Common myeloid progenitor, CD34-positive (primary cell): ENCODE results near the gene S100A1.
"Not testable (repeated sequence)": the region's sequence is repeated elsewhere in the genome, so short reads cannot be mapped to it uniquely, and the experiment has no call there.

Experiments used
- CTCF ChIA-PET: fragments of 350-600 bp; sonication (Branson Sonifier 250); formaldehyde crosslinking; loops from one replicate; lab custom pipeline; 2021; ENCODE audit warnings: antibody characterized with exemption; lab: Charles Lee
- POLR2A ChIA-PET: fragments of 350-600 bp; sonication (Branson Sonifier 250); formaldehyde crosslinking; loops from one replicate; lab custom pipeline; 2021; ENCODE audit warnings: antibody characterized with exemption; lab: Charles Lee
- DNase-seq, 3 donors: peaks; one replicate each; pipeline versions ENCODE4 v3.0.0 to v3.0.0-alpha.2; 2013
- H3K27ac ChIP-seq, 2 experiments: 1 replicate in 1 of 2; 2 replicates in 1 of 2; pipeline ENCODE4 v1.7.0; 2013; ENCODE audit warnings: inconsistent platforms in 2 of 2, low read length in 2 of 2, mild to moderate bottlenecking in 2 of 2, low read depth in 1 of 2, moderate library complexity in 1 of 2; ENCODE audit not compliant: severe bottlenecking in 2 of 2, insufficient read depth in 1 of 2, poor library complexity in 1 of 2
- H3K27me3 ChIP-seq, 5 experiments: replicated peaks in 2 of 5; 1 replicate in 3 of 5; 2 replicates in 2 of 5; pipeline versions ENCODE4 v1.6.1 to v1.7.0; 2013; ENCODE audit warnings: low read length in 4 of 5, mild to moderate bottlenecking in 2 of 5, moderate library complexity in 2 of 5, inconsistent platforms in 1 of 5; ENCODE audit not compliant: insufficient read depth in 5 of 5, control insufficient read depth in 4 of 5
- H3K36me3 ChIP-seq, 4 experiments: 1 replicate in 2 of 4; 2 replicates in 2 of 4; pipeline versions ENCODE4 v1.6.1 to v1.7.0; 2013; ENCODE audit warnings: low read length in 3 of 4, control low read depth in 1 of 4, mild to moderate bottlenecking in 1 of 4; ENCODE audit not compliant: control insufficient read depth in 4 of 4, insufficient read depth in 4 of 4
- H3K4me1 ChIP-seq, 4 experiments: 1 replicate in 3 of 4; 2 replicates in 1 of 4; pipeline versions ENCODE4 v1.6.1 to v1.7.1; 2013; ENCODE audit warnings: low read length in 3 of 4, mild to moderate bottlenecking in 3 of 4, control low read depth in 1 of 4, inconsistent platforms in 1 of 4, moderate library complexity in 1 of 4; ENCODE audit not compliant: control insufficient read depth in 4 of 4, insufficient read depth in 4 of 4; ENCODE audit errors: control extremely low read depth in 1 of 4
- H3K4me3 ChIP-seq, 7 experiments: 1 replicate in 4 of 7; 2 replicates in 3 of 7; pipeline versions ENCODE4 v1.5.1 to v1.7.0; 2013; ENCODE audit warnings: mild to moderate bottlenecking in 7 of 7, low read length in 6 of 7, moderate library complexity in 6 of 7, inconsistent platforms in 2 of 7, low read depth in 2 of 7, control low read depth in 1 of 7; ENCODE audit not compliant: insufficient read depth in 4 of 7, control insufficient read depth in 1 of 7; ENCODE audit errors: extremely low read depth in 1 of 7
- H3K9me3 ChIP-seq, 5 experiments: 1 replicate in 4 of 5; 2 replicates in 1 of 5; pipeline versions ENCODE4 v1.6.1 to v1.7.1; 2013; ENCODE audit warnings: low read length in 4 of 5, mild to moderate bottlenecking in 2 of 5, inconsistent platforms in 1 of 5, low read depth in 1 of 5, moderate library complexity in 1 of 5; ENCODE audit not compliant: control insufficient read depth in 4 of 5, insufficient read depth in 2 of 5; ENCODE audit errors: control extremely low read depth in 1 of 5
- WGBS: methylation state at CpG from one replicate; pipeline ENCODE4 v1.1.5; 2013; ENCODE audit not compliant: insufficient coverage; 5-methylcytosine and 5-hydroxymethylcytosine counted together

Gene S100A1

DNA sequence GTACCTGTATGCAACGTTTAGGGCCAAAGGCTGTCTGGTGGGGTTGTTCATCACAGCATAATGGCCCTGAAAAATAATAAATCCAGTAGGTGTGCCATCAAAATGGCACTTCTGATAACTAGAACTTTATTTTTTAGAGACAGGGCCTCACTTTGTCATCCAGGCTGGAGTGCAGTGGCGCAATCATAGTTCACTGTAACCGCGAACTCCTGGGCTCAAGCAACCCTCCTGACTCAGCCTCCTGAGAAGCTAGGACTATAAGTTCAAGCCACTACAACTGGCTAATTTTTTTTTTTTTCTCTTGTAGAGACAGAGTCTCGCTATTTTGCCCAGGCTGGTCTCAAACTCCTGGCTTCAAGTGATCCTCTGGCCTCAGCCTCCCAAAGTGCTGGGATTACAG lies 35.0 kb downstream of the S100A1 start:
- H3K4me1 ChIP-seq = peaks cover 3 to 13% (median 10%) of the 10 kb centered on the region in 4 experiments
- no peak overlapping the region for H3K27ac ChIP-seq
- WGBS = 83% methylated on average over 4 of the region's 5 CpGs
- H3K4me3 ChIP-seq = no peak overlapping the region
- no peak for DNase-seq
- CTCF ChIA-PET = no interaction called here
- peaks cover 29 to 75% (median 58%) of the 10 kb centered on the region in 4 experiments for H3K36me3 ChIP-seq
- H3K9me3 ChIP-seq = no peaks in the 10 kb centered on the region
- POLR2A ChIA-PET = no interaction called here
- H3K27me3 ChIP-seq = no peaks in the 10 kb centered on the region

DNA sequence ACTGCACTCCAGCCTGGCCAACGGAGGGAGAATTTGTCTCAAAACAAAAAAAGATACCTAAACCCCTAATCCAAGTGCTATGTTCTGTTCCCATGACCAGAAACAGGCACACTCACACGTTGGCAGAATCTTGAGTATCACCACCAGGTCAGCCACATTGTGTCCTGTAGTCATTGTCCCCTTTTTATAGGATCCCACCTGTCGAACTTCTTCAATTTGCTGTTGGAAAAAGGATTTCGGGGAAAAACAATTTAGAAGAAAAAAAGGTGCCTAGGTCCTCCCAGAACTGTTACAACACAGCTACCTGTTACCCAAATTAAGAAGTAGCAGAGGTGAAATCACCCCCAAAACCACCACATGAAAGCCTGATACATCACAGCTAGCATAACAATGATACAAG lies 39.2 kb downstream of the S100A1 start:
- WGBS = 96% methylated on average over 2 of the region's 4 CpGs
- POLR2A ChIA-PET = no interaction called here

DNA sequence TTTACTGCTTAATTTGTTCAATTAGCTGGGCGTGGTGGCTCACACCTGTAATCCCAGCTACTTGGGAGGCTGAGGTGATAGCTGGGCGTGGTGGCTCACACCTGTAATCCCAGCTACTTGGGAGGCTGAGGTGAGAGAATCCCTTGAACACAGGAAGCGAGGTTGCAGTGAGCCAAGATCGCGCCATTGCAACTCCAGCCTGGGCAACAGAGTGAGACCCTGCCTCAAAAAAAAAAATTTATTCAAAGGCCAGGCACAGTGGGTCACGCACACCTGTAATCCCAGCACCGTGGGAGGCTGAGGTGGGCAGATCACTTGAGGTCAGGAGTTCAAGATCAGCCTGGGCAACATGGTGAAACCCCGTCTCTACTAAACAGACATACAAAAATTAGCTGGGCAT lies 40.4 kb downstream of the S100A1 start:
- Histone ChIP-seq H3K36me3 (peaks cover 25 to 62% (median 39%) of the 10 kb centered on the region in 4 experiments), H3K4me1 (peaks cover 4 to 13% (median 10%) of the 10 kb centered on the region in 4 experiments), H3K4me3 (peak overlapping the region in 1 of 7 experiments; percentile 6)
- DNase-seq, POLR2A ChIA-PET, H3K27ac ChIP-seq, H3K27me3 ChIP-seq, H3K9me3 ChIP-seq: not testable (repeated sequence)
- CTCF ChIA-PET = interaction anchor here (1.0 to 1.5 kb wide), 2 partner anchors 40 to 80 kb away, joined by 3 to 4 read pairs; partner anchors contain the start of gene S100A1
- 97% methylated on average over 7 of the region's 8 CpGs for WGBS

More for the DNA sequence above, 39.2 kb downstream of the S100A1 start:
- H3K4me3 ChIP-seq = no peak overlapping the region
- H3K27me3 ChIP-seq = no peaks in the 10 kb centered on the region
- H3K36me3 ChIP-seq = peaks cover 28 to 73% (median 50%) of the 10 kb centered on the region in 4 experiments
- CTCF ChIA-PET = interaction anchor here (2.1 kb wide), 1 partner anchor 33 kb away, joined by 5 read pairs; the partner anchor contains the start of gene CHTOP
- no peaks in the 10 kb centered on the region for H3K9me3 ChIP-seq
- no peak for DNase-seq
- H3K4me1 ChIP-seq = peaks cover 4 to 13% (median 10%) of the 10 kb centered on the region in 4 experiments
- H3K27ac ChIP-seq = no peak overlapping the region

DNA sequence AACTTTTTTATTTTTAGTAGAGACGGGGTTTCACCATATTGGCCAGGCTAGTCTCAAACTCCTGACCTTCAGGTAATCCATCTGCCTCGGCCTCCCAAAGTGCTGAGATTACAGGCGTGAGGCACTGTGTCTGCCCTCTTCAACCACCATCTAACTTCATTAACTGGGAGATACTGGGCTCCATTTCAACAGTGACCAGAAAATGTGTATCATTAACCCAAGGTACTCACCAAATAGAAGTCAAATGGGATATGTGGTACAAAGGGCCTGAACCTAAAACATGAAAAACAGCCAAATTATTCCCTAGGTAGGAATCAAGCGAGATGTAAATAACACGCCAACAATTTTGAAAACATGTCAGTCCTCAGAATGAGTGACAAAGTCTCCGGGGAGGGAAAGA lies 41.4 kb downstream of the S100A1 start:
- H3K27ac ChIP-seq = peak overlapping the region; percentile 95 to 97
- peak overlapping the region in 6 of 7 experiments; percentile 77 to 99 (median 86) for H3K4me3 ChIP-seq
- no peak for DNase-seq

DNA sequence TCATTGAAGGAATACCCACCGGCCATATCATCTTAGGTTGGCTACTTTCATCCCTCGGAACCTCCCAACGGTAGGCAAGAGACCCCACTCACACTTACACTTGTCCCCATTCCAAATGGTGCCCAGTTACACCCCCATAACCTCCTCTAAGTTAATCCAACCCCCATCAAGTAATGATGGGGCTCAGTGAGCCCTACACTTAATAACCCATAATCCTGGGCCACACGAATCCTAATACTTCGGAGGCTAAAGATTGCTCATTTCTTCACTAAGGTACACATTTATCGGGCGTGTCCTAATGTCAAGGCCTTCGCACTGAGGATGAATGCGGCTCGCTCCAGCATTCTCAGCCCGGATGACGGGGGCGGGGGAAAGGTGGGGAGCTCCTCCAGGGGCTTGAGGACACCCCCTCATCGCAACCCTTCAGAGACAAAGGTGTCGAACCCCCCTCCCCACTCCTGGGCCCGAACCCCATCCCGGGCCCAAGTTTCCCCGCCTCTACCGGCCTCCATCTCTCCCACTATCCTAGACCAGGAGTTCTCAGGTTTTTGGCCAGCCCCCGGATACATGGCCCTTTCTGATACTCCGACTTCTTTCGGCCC lies 42.1 kb downstream of the S100A1 start:
- peak overlapping the region; percentile 95 to 97 for H3K27ac ChIP-seq
- H3K36me3 ChIP-seq = peaks cover 10 to 45% (median 27%) of the 10 kb centered on the region in 4 experiments
- peaks cover 4 to 13% (median 10%) of the 10 kb centered on the region in 4 experiments for H3K4me1 ChIP-seq
- peak overlapping the region; percentile 59 to 99 (median 85) for H3K4me3 ChIP-seq
- CTCF ChIA-PET = interaction anchor here (2.0 kb wide), 2 partner anchors 11 to 102 kb away, joined by 5 to 6 read pairs; partner anchors contain the start of gene SNAPIN
- no peaks in the 10 kb centered on the region for H3K27me3 ChIP-seq
- POLR2A ChIA-PET = no interaction called here
- DNase-seq = no peak
- 6% methylated on average over 17 of the region's 22 CpGs for WGBS
- no peaks in the 10 kb centered on the region for H3K9me3 ChIP-seq

More for the DNA sequence above, 41.4 kb downstream of the S100A1 start:
- H3K9me3 ChIP-seq = no peaks in the 10 kb centered on the region
- H3K4me1 ChIP-seq = peaks cover 4 to 13% (median 10%) of the 10 kb centered on the region in 4 experiments
- ChIA-PET CTCF (interaction anchor here (1.5 kb wide), 1 partner anchor 79 kb away, joined by 4 read pairs; no protein-coding TSS in a partner anchor), POLR2A (no interaction called here)
- WGBS = 100% methylated on average over 4 of the region's 6 CpGs
- H3K27me3 ChIP-seq = no peaks in the 10 kb centered on the region
- H3K36me3 ChIP-seq = peaks cover 17 to 52% (median 33%) of the 10 kb centered on the region in 4 experiments

DNA sequence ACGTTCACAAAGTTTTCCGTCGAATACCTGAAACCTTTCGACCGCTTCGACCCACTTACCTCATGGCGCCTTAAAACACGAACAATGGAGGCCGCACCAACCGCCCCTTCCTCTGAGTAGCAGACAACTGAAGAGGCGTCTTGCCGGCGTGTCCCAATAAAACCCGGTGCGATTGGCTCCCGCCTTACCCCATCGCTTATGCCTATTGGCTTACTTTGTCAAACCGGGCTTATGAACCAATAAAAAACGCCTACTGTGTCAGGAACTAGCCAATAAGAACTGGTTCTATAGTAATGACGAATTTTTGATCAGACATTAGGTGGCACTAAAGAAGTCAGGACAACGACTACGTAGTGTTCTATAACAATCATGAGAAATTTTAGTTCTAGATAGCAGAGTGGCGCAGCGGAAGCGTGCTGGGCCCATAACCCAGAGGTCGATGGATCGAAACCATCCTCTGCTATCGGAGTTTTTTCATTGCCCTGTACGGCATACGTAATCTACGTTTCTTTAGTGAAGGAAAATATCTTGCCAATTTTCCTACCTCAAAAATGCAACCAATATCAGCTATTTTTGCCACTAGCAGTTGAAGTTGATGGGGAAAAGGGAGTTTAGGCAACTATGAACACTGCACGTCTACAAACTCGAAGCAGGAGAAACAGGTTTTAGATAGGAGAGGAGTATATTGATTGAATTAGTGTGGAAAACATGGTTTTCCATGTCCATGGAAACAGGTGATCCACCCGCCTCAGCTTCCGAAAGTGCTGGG lies 42.8 kb downstream of the S100A1 start, which contains the start of gene ILF2:
TSS of gene ILF2 (minus strand) at position 135 of the 769 bp plus-strand sequence. CDS start at position 64, 71 bp downstream.
- DNase-seq = peak; percentile 100
- under 1% methylated on average over 32 of the region's 35 CpGs for WGBS
- peaks cover 10 to 38% (median 23%) of the 10 kb centered on the region in 4 experiments for H3K36me3 ChIP-seq
- H3K4me3 ChIP-seq = peak within 1 kb of the TSS; percentile 59 to 99 (median 87)
- H3K9me3 ChIP-seq = no peaks in the 10 kb centered on the region
- ChIA-PET CTCF (interaction anchor here (0.9 to 2.0 kb wide), 6 partner anchors 9 to 102 kb away, joined by 3 to 6 read pairs (median 4); partner anchors contain the start of genes S100A14 and SNAPIN), POLR2A (interaction anchor here (0.6 kb wide), 1 partner anchor 98 kb away, joined by 4 read pairs; no protein-coding TSS in a partner anchor)
- peak within 1 kb of the TSS; percentile 95 to 97 for H3K27ac ChIP-seq
- no peaks in the 10 kb centered on the region for H3K27me3 ChIP-seq
- peaks cover 4 to 13% (median 10%) of the 10 kb centered on the region in 4 experiments for H3K4me1 ChIP-seq
